Endothelial cell of umbilical vein (primary cell): ENCODE measurements around the gene LEMD3. TPM values are rescaled to one million over a fixed set of nuclear protein-coding genes. Genes with fewer than 3 reads are reported as not detected.

Experiments
- BruUV-seq: library from RNA; stranded (reverse); fragments of 400-500 nt; replicated peaks from 2 replicates; lab custom pipeline; 2021; lab: Mats Ljungman, UMichigan
- CTCF ChIA-PET: fragments of 300-600, 350-600 bp; sonication (Branson Sonifier 250); formaldehyde crosslinking; loops from one replicate; lab custom pipeline; 2021; ENCODE audit warnings: antibody characterized with exemption, inconsistent platforms; lab: Charles Lee
- POLR2A ChIA-PET: fragments of 300-600, 350-600 bp; sonication (Branson Sonifier 250); formaldehyde crosslinking; loops from one replicate; lab custom pipeline; 2021; ENCODE audit warnings: antibody characterized with exemption, inconsistent platforms; lab: Charles Lee
- DNase-seq: peaks from one replicate; pipeline ENCODE4 v3.0.0-alpha.2; 2011; ENCODE audit warnings: low read depth, low spot score
- FAIRE-seq: peaks from 2 replicates; lab custom pipeline; 2011; peaks lifted over from hg19 to GRCh38; lab: Jason Lieb, UNC
- H2AFZ ChIP-seq: 2 replicates; pipeline ENCODE4 v1.6.0; 2012; ENCODE audit warnings: low read depth, low read length, control low read depth, inconsistent platforms
- H3K27ac ChIP-seq: 2 replicates; pipeline ENCODE4 v1.5.1; 2011; ENCODE audit warnings: low read depth, mild to moderate bottlenecking, control low read depth, low read length, moderate library complexity; ENCODE audit not compliant: insufficient read depth
- H3K27me3 ChIP-seq, 2 experiments: 2 replicates each; pipeline versions ENCODE4 v1.6.0 to v1.6.1; 2011; ENCODE audit warnings: low read length in 2 of 2, mixed read lengths in 1 of 2; ENCODE audit not compliant: control insufficient read depth in 2 of 2, insufficient read depth in 2 of 2
- H3K36me3 ChIP-seq, 2 experiments: 2 replicates in 1 of 2; 3 replicates in 1 of 2; pipeline ENCODE4 v1.5.1; 2011; ENCODE audit warnings: low read length in 2 of 2, mild to moderate bottlenecking in 1 of 2, moderate library complexity in 1 of 2; ENCODE audit not compliant: control insufficient read depth in 2 of 2, insufficient read depth in 2 of 2; ENCODE audit errors: extremely low read depth in 1 of 2
- H3K4me1 ChIP-seq: 3 replicates; pipeline ENCODE4 v1.5.1; 2011; ENCODE audit warnings: mild to moderate bottlenecking, low read length; ENCODE audit not compliant: control insufficient read depth, insufficient read depth; ENCODE audit errors: extremely low read depth
- H3K4me2 ChIP-seq: 2 replicates; pipeline ENCODE4 v1.6.1; 2011; ENCODE audit warnings: low read length, control low read depth, mixed read lengths; ENCODE audit not compliant: insufficient read depth
- H3K4me3 ChIP-seq, 3 experiments: fragments of 200-600 bp in 1 of 3; sonication (generic), shearing (Covaris generic) in 1 of 3; replicated peaks in 1 of 3; 2 replicates each; pipeline ENCODE4 v1.5.1; 2011 to 2016; ENCODE audit warnings: control low read depth in 3 of 3, low read length in 3 of 3, mild to moderate bottlenecking in 2 of 3, inconsistent platforms in 1 of 3, low read depth in 1 of 3, moderate library complexity in 1 of 3; ENCODE audit not compliant: insufficient read depth in 1 of 3
- H3K79me2 ChIP-seq: 2 replicates; pipeline ENCODE4 v1.6.0; 2012; ENCODE audit warnings: low read length, inconsistent platforms; ENCODE audit not compliant: control insufficient read depth, insufficient read depth
- H3K9ac ChIP-seq: replicated peaks from 2 replicates; pipeline ENCODE3; 2011; ENCODE audit warnings: low read length, control low read depth; ENCODE audit not compliant: insufficient read depth; ENCODE audit errors: extremely low read depth
- H3K9me1 ChIP-seq: replicated peaks from 3 replicates; pipeline ENCODE4 v1.6.0; 2011; ENCODE audit warnings: mild to moderate bottlenecking, low read length; ENCODE audit not compliant: control insufficient read depth, insufficient read depth; ENCODE audit errors: extremely low read depth
- H3K9me3 ChIP-seq: replicated peaks from 2 replicates; pipeline ENCODE4 v1.5.1; 2012; ENCODE audit warnings: low read length, inconsistent platforms; ENCODE audit not compliant: control insufficient read depth, insufficient read depth
- H4K20me1 ChIP-seq: replicated peaks from 2 replicates; pipeline ENCODE3; 2011; ENCODE audit warnings: mild to moderate bottlenecking, low read length; ENCODE audit not compliant: control insufficient read depth, insufficient read depth; ENCODE audit errors: extremely low read depth
- EZH2 ChIP-seq: IDR thresholded peaks from 2 replicates; pipeline ENCODE4 v1.6.1; 2012; ENCODE audit warnings: borderline replicate concordance, low read depth, mild to moderate bottlenecking, moderate library complexity, low read length, inconsistent platforms; ENCODE audit not compliant: severe bottlenecking
- FOS ChIP-seq: IDR thresholded peaks from 2 replicates; pipeline ENCODE4 v1.6.1; 2011; ENCODE audit warnings: mild to moderate bottlenecking, low read length, moderate library complexity, borderline replicate concordance; ENCODE audit not compliant: insufficient read depth
- GATA2 ChIP-seq: IDR thresholded peaks from 2 replicates; pipeline ENCODE4 v1.7.0; 2011; ENCODE audit warnings: low read depth, mild to moderate bottlenecking, moderate library complexity, mixed read lengths, low read length; ENCODE audit not compliant: insufficient read length, insufficient read depth
- JUN ChIP-seq: IDR thresholded peaks from 2 replicates; pipeline ENCODE4 v1.6.1; 2011; ENCODE audit warnings: borderline replicate concordance, low read depth; ENCODE audit not compliant: insufficient read length, insufficient read depth
- MYC ChIP-seq: IDR thresholded peaks from one replicate; pipeline ENCODE4 v1.6.1; 2011; ENCODE audit warnings: mild to moderate bottlenecking, low read depth, low read length
- POLR2A ChIP-seq: IDR thresholded peaks from 2 replicates; pipeline ENCODE4 v1.6.1; 2012; ENCODE audit warnings: low read depth, mild to moderate bottlenecking, control low read depth, low read length
- POLR2AphosphoS5 ChIP-seq: IDR thresholded peaks from 2 replicates; pipeline ENCODE4 v1.6.1; 2012; ENCODE audit warnings: low read depth, mild to moderate bottlenecking, control low read depth, low read length, moderate library complexity; ENCODE audit not compliant: insufficient read depth
- dilution Hi-C: fragments of 300-500 bp; cut with MboI; formaldehyde crosslinking; loops from one replicate; pipeline ENCODE4 v1.15.0; 2019; ENCODE audit warnings: low sequenced_read_pairs; ENCODE audit not compliant: extremely low pct_ligation_motif_present
- intact Hi-C: fragments of 100-400 bp; cut with micrococcal nuclease; formaldehyde crosslinking; loops from one replicate; pipeline ENCODE4 v1.10.0; 2022
- polyA plus RNA-seq, 4 experiments: library from polyadenylated mRNA; depleted of rRNA in 3 of 4; stranded (reverse) in 3 of 4; unstranded in 1 of 4; fragments of >200 nt; gene quantifications; 2 replicates each; pipeline versions ENCODE4 v1.2.1 to v1.2.3, GENCODE V29; 2011 to 2012; ENCODE audit warnings: missing spikeins in 1 of 4
- total RNA-seq: library from RNA; stranded (reverse); gene quantifications from 2 replicates; pipeline ENCODE4 v1.2.3, GENCODE V29; 2021
- TF ChIP-seq, protein P1 (sequence below): IDR thresholded peaks from 2 replicates; pipeline ENCODE4 v1.6.1; 2011; ENCODE audit not compliant: insufficient read depth, insufficient read length
- TF ChIP-seq, protein P2 (sequence below), 2 donors: IDR thresholded peaks; 1 replicate in 1 of 2; 2 replicates in 1 of 2; pipeline ENCODE4 v1.5.1; 2011; ENCODE audit warnings: low read length in 2 of 2, mild to moderate bottlenecking in 2 of 2, moderate library complexity in 2 of 2, control low read depth in 1 of 2, inconsistent platforms in 1 of 2, low read depth in 1 of 2; ENCODE audit not compliant: insufficient read depth in 1 of 2; ENCODE audit errors: extremely low read depth in 1 of 2

The LEMD3 gene
- total and polyA plus RNA-seq, 2 donors (not counting 3 experiments of a cell fraction or from before 2014, with no cell fraction given) = 7.4 to 24.2 TPM

DNA sequence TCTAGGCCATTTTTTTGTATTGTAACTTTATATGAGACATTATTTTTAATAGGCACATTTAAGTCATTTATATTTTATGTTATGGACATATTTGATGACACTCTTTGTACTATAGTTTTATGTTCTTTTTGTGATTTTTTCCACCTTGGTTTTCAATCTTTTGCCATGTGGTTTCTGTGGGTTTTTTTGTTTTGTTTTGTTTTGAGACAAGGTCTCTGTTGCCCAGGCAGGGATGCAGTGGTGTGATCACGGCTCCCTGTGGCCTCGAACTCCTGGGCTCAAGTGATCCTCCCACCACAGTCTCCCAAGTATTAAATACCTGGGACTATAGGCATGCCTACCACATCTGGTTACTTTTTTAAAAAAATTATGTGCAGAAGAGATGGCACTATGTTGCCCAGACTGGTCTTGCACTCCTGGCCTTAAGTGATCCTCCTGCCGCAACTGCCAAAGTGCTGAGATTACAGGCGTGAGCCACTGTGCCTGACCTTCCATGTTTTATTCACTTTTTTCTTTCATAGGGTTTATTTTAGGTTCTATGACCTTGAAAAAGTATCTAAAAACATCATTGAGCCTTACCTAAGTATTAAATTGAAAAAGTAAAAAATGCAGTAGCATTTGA, 125.4 kb downstream of the LEMD3 start:
- ChIA-PET POLR2A (interaction anchor here (1.4 kb wide), 1 partner anchor 8 kb away, joined by 3 read pairs; no protein-coding TSS in a partner anchor), CTCF (interaction anchor here (1.3 kb wide), 2 partner anchors 10 to 12 kb away, joined by 3 read pairs; no protein-coding TSS in a partner anchor)
- intact Hi-C loops = no loop called here
- TF ChIP-seq, protein P1, sequence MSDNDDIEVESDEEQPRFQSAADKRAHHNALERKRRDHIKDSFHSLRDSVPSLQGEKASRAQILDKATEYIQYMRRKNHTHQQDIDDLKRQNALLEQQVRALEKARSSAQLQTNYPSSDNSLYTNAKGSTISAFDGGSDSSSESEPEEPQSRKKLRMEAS = no peak
- TF ChIP-seq GATA2 (no peak), POLR2AphosphoS5 (no peak), FOS (no peak), EZH2 (no peak), POLR2A (no peak), MYC (no peak), JUN (no peak)
- TF ChIP-seq, protein P2, sequence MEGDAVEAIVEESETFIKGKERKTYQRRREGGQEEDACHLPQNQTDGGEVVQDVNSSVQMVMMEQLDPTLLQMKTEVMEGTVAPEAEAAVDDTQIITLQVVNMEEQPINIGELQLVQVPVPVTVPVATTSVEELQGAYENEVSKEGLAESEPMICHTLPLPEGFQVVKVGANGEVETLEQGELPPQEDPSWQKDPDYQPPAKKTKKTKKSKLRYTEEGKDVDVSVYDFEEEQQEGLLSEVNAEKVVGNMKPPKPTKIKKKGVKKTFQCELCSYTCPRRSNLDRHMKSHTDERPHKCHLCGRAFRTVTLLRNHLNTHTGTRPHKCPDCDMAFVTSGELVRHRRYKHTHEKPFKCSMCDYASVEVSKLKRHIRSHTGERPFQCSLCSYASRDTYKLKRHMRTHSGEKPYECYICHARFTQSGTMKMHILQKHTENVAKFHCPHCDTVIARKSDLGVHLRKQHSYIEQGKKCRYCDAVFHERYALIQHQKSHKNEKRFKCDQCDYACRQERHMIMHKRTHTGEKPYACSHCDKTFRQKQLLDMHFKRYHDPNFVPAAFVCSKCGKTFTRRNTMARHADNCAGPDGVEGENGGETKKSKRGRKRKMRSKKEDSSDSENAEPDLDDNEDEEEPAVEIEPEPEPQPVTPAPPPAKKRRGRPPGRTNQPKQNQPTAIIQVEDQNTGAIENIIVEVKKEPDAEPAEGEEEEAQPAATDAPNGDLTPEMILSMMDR (IDR thresholded peaks at IDR 0.05; ENCODE audit: extremely low read depth in 1 of 2, insufficient read depth in 1 of 2, low read depth in 1 of 2, low read length in 2 of 2) = no peak
- Histone ChIP-seq H3K27ac (no peak overlapping the region), H3K9me1 (no peaks in the 10 kb centered on the region), H4K20me1 (peaks cover 2% of the 10 kb centered on the region), H2AFZ (no peak overlapping the region), H3K36me3 (no peaks in the 10 kb centered on the region), H3K4me3 (no peak overlapping the region), H3K4me2 (no peak overlapping the region), H3K27me3 (no peaks in the 10 kb centered on the region), H3K4me1 (no peaks in the 10 kb centered on the region), H3K9me3 (no peaks in the 10 kb centered on the region), H3K9ac (no peak overlapping the region), H3K79me2 (peaks cover 60% of the 10 kb centered on the region)
- no peak for DNase-seq
- FAIRE-seq = peak; percentile 44
- dilution Hi-C loops = no loop called here
- BruUV-seq = no TSS peak
